Suprapubic skin (tissue), 4 donors: ENCODE data around the gene SAC3D1. TPM values are rescaled to one million over a fixed set of nuclear protein-coding genes. Genes with fewer than 3 reads are reported as not detected.
"Not testable (repeated sequence)": the region's sequence is repeated elsewhere in the genome, so short reads cannot be mapped to it uniquely, and the experiment has no call there.

Source experiments
- DNase-seq, 2 donors: peaks; one replicate each; pipeline ENCODE4 v3.0.0-alpha.2; 2019; ENCODE audit warnings: low spot score in 2 of 2
- H3K27ac ChIP-seq: fragments of 200-600 bp; sonication (generic); one replicate; pipeline ENCODE4 v1.5.1; 2019
- H3K27me3 ChIP-seq: fragments of 200-600 bp; sonication (generic); one replicate; pipeline ENCODE4 v1.5.1; 2019
- H3K36me3 ChIP-seq: fragments of 200-600 bp; sonication (generic); one replicate; pipeline ENCODE4 v1.5.1; 2019
- H3K4me1 ChIP-seq: fragments of 200-600 bp; sonication (generic); one replicate; pipeline ENCODE4 v1.5.1; 2019
- H3K4me3 ChIP-seq: fragments of 200-600 bp; sonication (generic); one replicate; pipeline ENCODE4 v1.5.1; 2019; ENCODE audit warnings: mild to moderate bottlenecking
- H3K9me3 ChIP-seq: fragments of 200-600 bp; sonication (generic); one replicate; pipeline ENCODE4 v1.5.1; 2019
- CTCF ChIP-seq, 2 donors: fragments of 200-600 bp in 1 of 2; fragments of 450-650 bp in 1 of 2; sonication (generic) in 1 of 2; IDR thresholded peaks; one replicate each; pipeline ENCODE4 v1.5.1; 2016 to 2019; ENCODE audit warnings: antibody characterized with exemption in 2 of 2, mild to moderate bottlenecking in 1 of 2, moderate library complexity in 1 of 2
- EP300 ChIP-seq: sonication (generic); formaldehyde crosslinking; IDR thresholded peaks from one replicate; pipeline ENCODE4 v1.6.1; 2017; ENCODE audit warnings: antibody characterized with exemption
- POLR2A ChIP-seq, 2 donors: fragments of 450-650 bp; IDR thresholded peaks; one replicate each; pipeline ENCODE4 v1.6.1; 2017; ENCODE audit warnings: antibody characterized with exemption in 2 of 2, mild to moderate bottlenecking in 2 of 2, moderate library complexity in 2 of 2
- POLR2AphosphoS5 ChIP-seq, 3 donors: sonication (generic); formaldehyde crosslinking; IDR thresholded peaks; one replicate each; pipeline ENCODE4 v1.6.1; 2017; ENCODE audit warnings: antibody characterized with exemption in 3 of 3
- WGBS: methylation state at CpG from one replicate; pipeline ENCODE4 v1.1.5; 2018; 5-methylcytosine and 5-hydroxymethylcytosine counted together
- total RNA-seq, 4 donors: library from RNA; depleted of rRNA; stranded (reverse); fragments of >200 nt; gene quantifications; one replicate each; pipeline ENCODE4 v1.1.0, GENCODE V29; 2016

SAC3D1 gene
- total RNA-seq, 4 donors from 2014 or later = 8.7 to 16.5 (median 12.4) TPM

- WGBS = 61% methylated on average over 4 of the region's 9 CpGs
- no peaks in the 10 kb centered on the region for H3K36me3 ChIP-seq
- no peak overlapping the region for H3K27ac ChIP-seq
- TF ChIP-seq CTCF (IDR thresholded peaks at IDR 0.05) (no peak), POLR2AphosphoS5 (IDR thresholded peaks at IDR 0.05) (no peak), POLR2A (IDR thresholded peaks at IDR 0.05) (no peak), EP300 (no peak)
- no peaks in the 10 kb centered on the region for H3K27me3 ChIP-seq
- no peaks in the 10 kb centered on the region for H3K4me1 ChIP-seq
- H3K9me3 ChIP-seq = no peaks in the 10 kb centered on the region
- no peak for DNase-seq
- H3K4me3 ChIP-seq = no peak overlapping the region
Measured at GRCh38 chr11:64998690-64999431, 42.1 kb upstream of the SAC3D1 start.

- DNase-seq = no peak
- Histone ChIP-seq H3K4me3 (no peak overlapping the region), H3K36me3 (no peaks in the 10 kb centered on the region), H3K27ac (no peak overlapping the region), H3K9me3 (no peaks in the 10 kb centered on the region), H3K4me1 (no peaks in the 10 kb centered on the region), H3K27me3 (no peaks in the 10 kb centered on the region)
- WGBS = 60% methylated on average over 1 of the region's 1 CpG
- TF ChIP-seq EP300 (no peak), POLR2A (IDR thresholded peaks at IDR 0.05) (no peak), CTCF (IDR thresholded peaks at IDR 0.05) (no peak), POLR2AphosphoS5 (IDR thresholded peaks at IDR 0.05) (no peak)
Measured at GRCh38 chr11:64999478-64999877, 41.5 kb upstream of the SAC3D1 start.

GRCh38 chr11:65002706-65003105 lies 38.3 kb upstream of the SAC3D1 start:
- no peak for DNase-seq
- no peaks in the 10 kb centered on the region for H3K36me3 ChIP-seq
- H3K27me3 ChIP-seq = no peaks in the 10 kb centered on the region
- no peak overlapping the region for H3K4me3 ChIP-seq
- H3K4me1 ChIP-seq = no peaks in the 10 kb centered on the region
- no peak overlapping the region for H3K27ac ChIP-seq
- no peaks in the 10 kb centered on the region for H3K9me3 ChIP-seq
- TF ChIP-seq EP300 (no peak), POLR2A (IDR thresholded peaks at IDR 0.05) (no peak), CTCF (IDR thresholded peaks at IDR 0.05) (no peak), POLR2AphosphoS5 (IDR thresholded peaks at IDR 0.05) (no peak)
- WGBS = 64% methylated on average over 5 of the region's 5 CpGs

GRCh38 chr11:65003282-65003681 lies 37.7 kb upstream of the SAC3D1 start:
- no peak for DNase-seq
- no peak for TF ChIP-seq POLR2A (IDR thresholded peaks at IDR 0.05)
- TF ChIP-seq EP300 = no peak
- TF ChIP-seq CTCF (IDR thresholded peaks at IDR 0.05) = no peak
- no peak for TF ChIP-seq POLR2AphosphoS5 (IDR thresholded peaks at IDR 0.05)
- WGBS = 87% methylated on average over 7 of the region's 7 CpGs
- Histone ChIP-seq H3K4me1 (no peaks in the 10 kb centered on the region), H3K36me3 (no peaks in the 10 kb centered on the region), H3K4me3 (no peak overlapping the region), H3K9me3 (no peaks in the 10 kb centered on the region), H3K27me3 (no peaks in the 10 kb centered on the region), H3K27ac (no peak overlapping the region)

GRCh38 chr11:65003968-65004367 lies 37.0 kb upstream of the SAC3D1 start:
- not testable (repeated sequence) for H3K27me3 ChIP-seq, H3K4me3 ChIP-seq, H3K4me1 ChIP-seq, H3K9me3 ChIP-seq, H3K36me3 ChIP-seq, DNase-seq, H3K27ac ChIP-seq
- 75% methylated on average over 3 of the region's 3 CpGs for WGBS

- Histone ChIP-seq H3K27me3 (no peaks in the 10 kb centered on the region), H3K9me3 (no peaks in the 10 kb centered on the region), H3K27ac (no peak overlapping the region), H3K4me3 (no peak overlapping the region), H3K36me3 (no peaks in the 10 kb centered on the region), H3K4me1 (peaks cover 2% of the 10 kb centered on the region)
- TF ChIP-seq POLR2AphosphoS5 (IDR thresholded peaks at IDR 0.05) = no peak
- TF ChIP-seq EP300 = no peak
- no peak for TF ChIP-seq CTCF (IDR thresholded peaks at IDR 0.05)
- no peak for TF ChIP-seq POLR2A (IDR thresholded peaks at IDR 0.05)
- no peak for DNase-seq
- WGBS = 59% methylated on average over 5 of the region's 7 CpGs
Measured at GRCh38 chr11:65008016-65008415, 33.0 kb upstream of the SAC3D1 start.
